ENCODE results near the gene PTPN3.

- TF ChIP-seq CTCF (conservative IDR thresholded peaks at IDR 0.05; ENCODE audit: low read length) (peak; percentile 84), EZH2phosphoT487 (IDR thresholded peaks at IDR 0.05; ENCODE audit: borderline replicate concordance, low read depth, low read length) (no peak)
Observed at GRCh38 chr9:109411798-109412352, 86.2 kb downstream of the PTPN3 start.
